Suprapubic skin (tissue), 2 donors: ENCODE data around the gene NR3C2.

Experiments used
- EP300 ChIP-seq: sonication (generic); formaldehyde crosslinking; IDR thresholded peaks from one replicate; pipeline ENCODE4 v1.6.1; 2017; ENCODE audit warnings: antibody characterized with exemption
- POLR2A ChIP-seq, 2 donors: fragments of 450-650 bp; IDR thresholded peaks; one replicate each; pipeline ENCODE4 v1.6.1; 2017; ENCODE audit warnings: antibody characterized with exemption in 2 of 2, mild to moderate bottlenecking in 2 of 2, moderate library complexity in 2 of 2

- TF ChIP-seq EP300, result no peak
- no peak for TF ChIP-seq POLR2A (IDR thresholded peaks at IDR 0.05)
Measured at GRCh38 chr4:148094149-148094548, 348.1 kb downstream of the NR3C2 start.
